RWPE2 (cell line): ENCODE measurements around the gene KLF5.

Experiments used
- ATAC-seq: fragments of 200-7000 bp; cut with Tn5 transposase; 3 replicates; pipeline ENCODE4 v1.9.1; 2021; ENCODE audit warnings: low read depth
- DNase-seq: peaks from one replicate; pipeline ENCODE4 v3.0.0-alpha.2; 2020; ENCODE audit warnings: low spot score
- H3K27ac ChIP-seq: fragments of 450-650 bp; 2 replicates; pipeline ENCODE4 v1.5.1; 2017; ENCODE audit warnings: mild to moderate bottlenecking; ENCODE audit not compliant: poor library complexity, severe bottlenecking
- H3K27me3 ChIP-seq: fragments of 250-450 bp; sonication (Bioruptor Pico); 2 replicates; pipeline ENCODE4 v1.5.1; 2021; ENCODE audit warnings: mild to moderate bottlenecking, moderate library complexity; ENCODE audit not compliant: insufficient read depth, poor library complexity, severe bottlenecking
- H3K36me3 ChIP-seq: fragments of 250-450 bp; sonication (Bioruptor Pico); 2 replicates; pipeline ENCODE4 v1.5.1; 2020; ENCODE audit warnings: low read depth, mild to moderate bottlenecking, moderate library complexity
- H3K4me1 ChIP-seq: fragments of 250-450 bp; sonication (Bioruptor Pico); 2 replicates; pipeline ENCODE4 v1.5.1; 2021; ENCODE audit warnings: mild to moderate bottlenecking, moderate library complexity; ENCODE audit not compliant: insufficient read depth, poor library complexity, severe bottlenecking
- H3K4me3 ChIP-seq: fragments of 250-450 bp; sonication (Bioruptor Pico); 2 replicates; pipeline ENCODE4 v1.5.1; 2021; ENCODE audit warnings: mild to moderate bottlenecking, moderate library complexity; ENCODE audit not compliant: severe bottlenecking
- H3K9me3 ChIP-seq: fragments of 250-450 bp; sonication (Bioruptor Pico); 2 replicates; pipeline ENCODE4 v1.5.1; 2021; ENCODE audit warnings: mild to moderate bottlenecking, moderate library complexity; ENCODE audit not compliant: severe bottlenecking
- CTCF ChIP-seq: fragments of 450-650 bp; IDR thresholded peaks from one replicate; pipeline ENCODE4 v1.5.1; 2017; ENCODE audit warnings: mild to moderate bottlenecking, moderate library complexity; ENCODE audit not compliant: poor library complexity, severe bottlenecking

KLF5 gene

GRCh38 chr13:73054712-73055111 lies 4.1 kb upstream of the KLF5 start:
- no peak for DNase-seq

GRCh38 chr13:73055813-73056564 lies 2.8 kb upstream of the KLF5 start:
- H3K27ac ChIP-seq, result peak overlapping the region; percentile 92
- ATAC-seq, result peak; percentile 52

More at GRCh38 chr13:73054712-73055111, 4.1 kb upstream of the KLF5 start:
- Histone ChIP-seq H3K9me3 (no peaks in the 10 kb centered on the region), H3K36me3 (no peaks in the 10 kb centered on the region), H3K27me3 (no peaks in the 10 kb centered on the region), H3K27ac (peak overlapping the region; percentile 92), H3K4me1 (peaks cover 23% of the 10 kb centered on the region), H3K4me3 (no peak overlapping the region)
- ATAC-seq, result no peak
- TF ChIP-seq CTCF, result no peak

GRCh38 chr13:73056565-73056962 lies 2.2 kb upstream of the KLF5 start:
- Histone ChIP-seq H3K27me3 (no peaks in the 10 kb centered on the region), H3K36me3 (peaks cover 18% of the 10 kb centered on the region), H3K27ac (peak overlapping the region; percentile 92), H3K9me3 (no peaks in the 10 kb centered on the region), H3K4me3 (peak overlapping the region; percentile 35), H3K4me1 (peaks cover 23% of the 10 kb centered on the region)
- ATAC-seq, result no peak
- no peak for DNase-seq
- TF ChIP-seq CTCF, result no peak

More at GRCh38 chr13:73055813-73056564, 2.8 kb upstream of the KLF5 start:
- no peak for TF ChIP-seq CTCF
- H3K4me1 ChIP-seq, result peaks cover 23% of the 10 kb centered on the region
- no peaks in the 10 kb centered on the region for H3K27me3 ChIP-seq
- peak overlapping the region; percentile 35 for H3K4me3 ChIP-seq
- no peaks in the 10 kb centered on the region for H3K9me3 ChIP-seq
- DNase-seq, result no peak
- H3K36me3 ChIP-seq, result peaks cover 12% of the 10 kb centered on the region

GRCh38 chr13:73057284-73058063 lies 1.3 kb upstream of the KLF5 start:
- no peak for ATAC-seq
- Histone ChIP-seq H3K9me3 (no peaks in the 10 kb centered on the region), H3K36me3 (peaks cover 27% of the 10 kb centered on the region), H3K27me3 (no peaks in the 10 kb centered on the region), H3K4me3 (peak overlapping the region; percentile 35), H3K4me1 (peaks cover 25% of the 10 kb centered on the region), H3K27ac (peak overlapping the region; percentile 92)
- no peak for DNase-seq
- no peak for TF ChIP-seq CTCF

- ATAC-seq, result no peak
- no peaks in the 10 kb centered on the region for H3K9me3 ChIP-seq
- H3K27ac ChIP-seq, result peak overlapping the region; percentile 92
- peak overlapping the region; percentile 35 for H3K4me3 ChIP-seq
- DNase-seq, result no peak
- H3K36me3 ChIP-seq, result peaks cover 32% of the 10 kb centered on the region
- H3K4me1 ChIP-seq, result peaks cover 29% of the 10 kb centered on the region
- no peak for TF ChIP-seq CTCF
- no peaks in the 10 kb centered on the region for H3K27me3 ChIP-seq
These were observed 816 bp upstream of the KLF5 start for GRCh38 chr13:73058064-73058313.
